PC-3 (cell line): ENCODE data around the gene COPZ1.

Source experiments
- CTCF ChIP-seq: fragments of 300-600 bp; sonication (generic); conservative IDR thresholded peaks from 2 replicates; pipeline ENCODE4 v1.5.1; 2017; ENCODE audit warnings: antibody characterized with exemption, low read depth, mild to moderate bottlenecking, low read length
- EZH2 ChIP-seq: fragments of 300-600 bp; sonication (generic); IDR thresholded peaks from one replicate; pipeline ENCODE4 v1.6.1; 2017; ENCODE audit warnings: antibody characterized with exemption, mild to moderate bottlenecking, low read length; ENCODE audit not compliant: unreplicated experiment

DNA sequence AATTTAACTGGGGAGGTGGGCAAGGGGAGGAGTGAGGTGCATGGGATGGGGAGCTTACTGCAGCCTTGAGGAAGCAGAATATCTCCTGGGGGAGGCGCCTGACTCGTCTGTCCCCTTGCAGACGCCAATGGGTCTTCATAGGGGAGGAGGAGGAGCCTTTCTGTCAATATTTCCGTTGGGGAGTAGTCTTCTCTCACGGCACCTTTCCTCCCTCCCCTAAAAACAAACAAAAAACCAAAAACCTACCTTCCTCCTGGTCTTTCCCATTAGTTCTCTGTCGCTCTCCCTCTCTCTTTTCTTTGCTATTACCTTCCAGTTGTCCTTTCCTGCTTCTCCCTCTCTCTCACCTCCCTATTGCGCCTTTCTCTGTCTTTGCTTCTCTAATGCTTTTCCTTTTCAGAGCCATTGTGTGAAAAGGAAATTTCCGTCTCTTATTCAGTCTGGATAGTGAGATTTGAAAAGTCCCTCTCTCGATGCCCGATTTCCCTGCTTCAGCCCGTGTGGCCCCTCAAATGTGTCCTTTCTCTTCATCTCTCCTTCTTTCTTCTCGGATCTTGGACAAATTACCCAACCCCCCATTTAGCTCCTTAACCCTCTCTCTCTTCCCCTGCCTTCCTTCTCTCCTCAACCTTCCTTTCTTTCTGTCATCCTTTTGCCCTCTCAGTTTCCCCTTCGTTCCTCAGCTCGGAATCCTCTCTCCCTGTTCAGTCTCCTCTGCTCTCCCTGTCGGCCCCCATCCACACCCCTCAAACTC, 33.4 kb downstream of the COPZ1 start:
- TF ChIP-seq EZH2 (no peak), CTCF (no peak)
